ENCODE data around the gene SELPLG. TPM values are rescaled to one million over a fixed set of nuclear protein-coding genes. Genes with fewer than 3 reads are reported as not detected.

Gene SELPLG
- total RNA-seq, 1 donor from 2014 or later: not detected

DNA sequence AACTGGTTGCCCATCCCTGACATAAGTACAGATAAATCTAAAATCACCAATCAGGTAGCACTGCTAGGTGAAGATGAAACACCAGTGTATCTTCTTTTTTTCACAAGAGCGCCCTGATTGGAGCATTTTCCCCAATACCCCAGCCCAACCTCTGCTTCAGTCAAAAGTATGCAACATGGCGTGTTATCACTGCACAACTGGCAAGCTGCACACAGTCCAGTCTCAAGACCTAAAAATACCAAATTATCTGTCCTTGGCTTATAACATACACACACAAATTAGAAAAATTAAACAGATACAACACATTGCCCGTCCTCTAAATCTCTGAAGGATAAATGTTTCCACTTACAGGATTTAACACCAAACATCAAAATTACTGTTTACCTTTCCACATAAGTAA is 20.2 kb upstream of the SELPLG start:
- Mint-ChIP-seq H3K9me3 (ENCODE audit: low read depth) (no peaks in the 10 kb centered on the region), H3K4me1 (ENCODE audit: low read depth) (peaks cover 5% of the 10 kb centered on the region), H3K27ac (no peak overlapping the region), H3K36me3 (ENCODE audit: insufficient read depth) (peaks cover 21% of the 10 kb centered on the region), H3K27me3 (no peaks in the 10 kb centered on the region), H3K4me3 (ENCODE audit: low read depth) (no peak overlapping the region)
- no peak for TF ChIP-seq CTCF (IDR thresholded peaks at IDR 0.05; ENCODE audit: unreplicated experiment)
- DNase-seq (ENCODE audit: low spot score, unreplicated experiment): no peak

DNA sequence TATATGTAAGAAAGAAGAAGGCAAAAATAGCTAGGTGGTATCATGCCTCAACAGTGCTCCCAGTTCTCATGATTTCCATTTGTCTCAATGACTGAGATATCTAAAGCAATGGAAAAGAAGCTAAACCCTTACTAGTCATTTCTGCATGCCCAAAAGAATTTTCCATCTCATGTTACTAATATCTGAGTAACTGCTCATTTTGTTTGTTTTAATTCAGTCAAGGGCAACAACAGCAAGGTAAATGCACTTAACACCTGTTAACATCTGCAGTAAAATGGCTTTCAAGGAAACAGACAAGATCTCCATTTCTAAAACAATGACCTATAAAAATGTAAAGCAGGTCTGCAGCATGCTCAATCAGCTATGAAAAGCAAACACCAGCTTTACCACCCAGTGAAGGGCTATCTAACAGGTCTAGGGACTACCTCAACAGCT is 19.4 kb upstream of the SELPLG start:
- Mint-ChIP-seq H3K9me3 (ENCODE audit: low read depth) (no peaks in the 10 kb centered on the region), H3K27me3 (no peaks in the 10 kb centered on the region), H3K4me3 (ENCODE audit: low read depth) (no peak overlapping the region), H3K27ac (no peak overlapping the region), H3K4me1 (ENCODE audit: low read depth) (peaks cover 5% of the 10 kb centered on the region), H3K36me3 (ENCODE audit: insufficient read depth) (peaks cover 22% of the 10 kb centered on the region)
- DNase-seq (ENCODE audit: low spot score, unreplicated experiment): no peak
- no peak for TF ChIP-seq CTCF (IDR thresholded peaks at IDR 0.05; ENCODE audit: unreplicated experiment)

- Mint-ChIP-seq H3K9me3 (ENCODE audit: low read depth) (no peaks in the 10 kb centered on the region), H3K27ac (no peak overlapping the region), H3K4me1 (ENCODE audit: low read depth) (peaks cover 5% of the 10 kb centered on the region), H3K27me3 (no peaks in the 10 kb centered on the region), H3K4me3 (ENCODE audit: low read depth) (no peak overlapping the region), H3K36me3 (ENCODE audit: insufficient read depth) (peaks cover 20% of the 10 kb centered on the region)
- DNase-seq (ENCODE audit: low spot score, unreplicated experiment): no peak
- TF ChIP-seq CTCF (IDR thresholded peaks at IDR 0.05; ENCODE audit: unreplicated experiment): no peak
These were observed 16.4 kb upstream of the SELPLG start for GRCh38 chr12:108650083-108650482.

DNA sequence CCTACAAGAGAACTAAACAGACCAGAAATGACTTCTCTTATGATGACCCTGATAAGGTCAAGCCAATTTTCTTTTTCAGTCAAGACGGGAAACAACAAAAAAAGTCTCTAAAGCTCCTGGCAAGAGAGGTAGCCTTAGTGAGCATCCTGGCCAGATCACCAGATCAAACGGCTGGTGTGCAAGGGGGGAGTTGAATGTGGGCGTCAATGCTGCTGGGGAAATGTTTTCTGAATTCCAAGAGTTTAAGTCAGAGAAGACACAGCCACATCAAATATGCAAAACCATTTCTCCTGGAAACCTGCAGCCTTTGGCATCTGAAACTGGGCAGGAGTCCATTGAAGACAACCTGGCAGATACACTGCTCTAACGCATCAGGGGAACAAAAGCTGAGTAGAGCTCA is 16.0 kb upstream of the SELPLG start:
- Mint-ChIP-seq H3K27me3 (no peaks in the 10 kb centered on the region), H3K27ac (no peak overlapping the region), H3K9me3 (ENCODE audit: low read depth) (no peaks in the 10 kb centered on the region), H3K36me3 (ENCODE audit: insufficient read depth) (peaks cover 19% of the 10 kb centered on the region), H3K4me3 (ENCODE audit: low read depth) (no peak overlapping the region), H3K4me1 (ENCODE audit: low read depth) (peaks cover 5% of the 10 kb centered on the region)
- TF ChIP-seq CTCF (IDR thresholded peaks at IDR 0.05; ENCODE audit: unreplicated experiment): no peak
- no peak for DNase-seq (ENCODE audit: low spot score, unreplicated experiment)

DNA sequence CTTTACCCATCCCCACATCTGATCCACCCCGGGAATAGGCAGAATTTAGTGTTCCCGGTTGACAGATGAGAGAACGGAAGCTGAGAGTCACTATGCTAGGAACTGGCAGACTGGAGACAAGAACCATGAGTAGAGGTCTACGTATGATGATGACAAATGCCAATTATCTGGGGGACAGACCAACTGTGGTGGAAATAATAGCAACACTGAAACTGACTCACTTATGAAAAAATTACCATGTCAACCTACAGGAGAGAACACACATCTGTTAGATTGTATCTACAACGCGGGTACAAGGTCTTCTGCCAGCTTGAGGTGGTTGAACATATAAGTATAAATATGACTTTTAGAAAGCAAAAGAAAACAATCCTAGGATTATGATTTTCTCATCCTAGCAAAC is 15.4 kb upstream of the SELPLG start:
- no peak for DNase-seq (ENCODE audit: low spot score, unreplicated experiment)
- no peaks in the 10 kb centered on the region for H3K27me3 Mint-ChIP-seq
- no peaks in the 10 kb centered on the region for H3K9me3 Mint-ChIP-seq (ENCODE audit: low read depth)
- no peak overlapping the region for H3K27ac Mint-ChIP-seq
- TF ChIP-seq CTCF (IDR thresholded peaks at IDR 0.05; ENCODE audit: unreplicated experiment): no peak
- no peak overlapping the region for H3K4me3 Mint-ChIP-seq (ENCODE audit: low read depth)
- H3K36me3 Mint-ChIP-seq (ENCODE audit: insufficient read depth): peaks cover 19% of the 10 kb centered on the region
- H3K4me1 Mint-ChIP-seq (ENCODE audit: low read depth): peaks cover 5% of the 10 kb centered on the region
